ENCODE measurements around the gene GFOD2.

The GFOD2 gene

GRCh38 chr16:67668495-67669157 lies 50.5 kb downstream of the GFOD2 start:
- no peak for DNase-seq

GRCh38 chr16:67667817-67668494 lies 51.2 kb downstream of the GFOD2 start:
- peak; percentile 37 for DNase-seq

DNA sequence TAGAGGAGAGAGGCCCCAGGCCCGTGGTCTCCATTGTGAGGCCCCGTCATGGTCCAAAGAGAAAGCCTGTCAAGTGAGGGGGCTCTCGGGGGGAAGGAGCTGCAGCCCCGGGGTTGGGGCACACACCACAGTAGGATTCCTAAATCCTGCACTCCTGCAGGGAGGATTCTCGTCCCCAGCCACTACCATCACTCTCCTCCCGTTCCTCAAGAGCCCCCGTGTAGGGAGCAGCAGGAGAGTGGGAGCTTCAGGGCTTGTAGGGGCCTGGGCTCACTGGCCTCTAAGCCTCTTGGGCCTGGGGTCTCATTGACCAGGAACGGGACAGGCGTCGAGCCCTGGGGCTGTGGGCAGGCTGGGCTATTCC lies 51.7 kb downstream of the GFOD2 start:
- no peak for DNase-seq

- DNase-seq = no peak
Observed at GRCh38 chr16:67666559-67667452, 52.3 kb downstream of the GFOD2 start, which contains the start of the genes C16orf86 and ENKD1. Gene C16orf86, plus strand, starts transcription at chr16:67666814. Its CDS starts 157 bp downstream, at chr16:67666971. Gene ENKD1, minus strand, starts transcription at chr16:67666750. Its CDS starts 308 bp downstream, at chr16:67666442.

DNA sequence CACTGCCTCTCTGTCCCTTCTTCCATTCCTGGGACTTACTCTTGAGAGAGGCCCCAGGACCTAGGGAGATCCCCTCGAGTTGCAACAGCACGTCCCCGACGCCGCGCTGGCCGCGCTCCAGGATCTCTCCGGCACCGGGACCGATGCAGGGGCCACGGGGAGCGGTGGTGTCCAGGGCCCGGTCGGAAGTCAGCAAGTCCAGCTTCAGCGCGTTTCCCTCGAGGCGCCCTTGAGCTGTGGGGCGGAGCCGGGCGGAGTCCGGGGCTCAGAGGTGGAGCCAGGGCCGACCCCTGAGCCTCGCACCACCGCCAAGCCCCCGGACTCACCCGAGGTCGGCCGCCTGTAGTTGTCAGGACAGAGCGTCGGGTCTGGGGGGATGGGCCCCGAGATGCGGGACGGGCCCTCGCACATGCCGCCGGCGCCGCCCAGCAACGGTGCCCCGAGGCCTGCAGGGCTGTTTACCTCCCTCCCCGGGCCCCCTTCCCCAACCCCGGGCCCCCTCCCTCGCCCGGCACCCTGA lies 53.0 kb downstream of the GFOD2 start:
- DNase-seq = no peak

DNA sequence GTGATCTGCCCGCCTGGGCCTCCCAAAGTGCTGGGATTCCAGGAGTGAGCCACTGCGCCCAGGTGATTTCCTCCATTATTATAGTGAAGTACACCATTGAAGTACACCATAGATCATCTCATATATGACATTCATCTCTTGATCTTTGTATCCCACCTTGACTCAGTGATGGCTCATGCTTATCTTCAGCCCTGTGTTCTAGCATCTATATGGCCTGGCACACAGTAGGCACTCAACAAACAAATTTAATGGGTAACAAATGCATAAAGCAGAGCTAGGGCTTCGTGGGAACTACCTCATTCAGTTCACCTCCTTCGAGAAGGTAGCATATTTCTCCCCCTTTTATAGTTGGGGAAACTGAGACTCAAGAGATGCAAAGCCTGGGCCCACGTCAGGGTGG lies 53.5 kb downstream of the GFOD2 start:
- DNase-seq = no peak

DNA sequence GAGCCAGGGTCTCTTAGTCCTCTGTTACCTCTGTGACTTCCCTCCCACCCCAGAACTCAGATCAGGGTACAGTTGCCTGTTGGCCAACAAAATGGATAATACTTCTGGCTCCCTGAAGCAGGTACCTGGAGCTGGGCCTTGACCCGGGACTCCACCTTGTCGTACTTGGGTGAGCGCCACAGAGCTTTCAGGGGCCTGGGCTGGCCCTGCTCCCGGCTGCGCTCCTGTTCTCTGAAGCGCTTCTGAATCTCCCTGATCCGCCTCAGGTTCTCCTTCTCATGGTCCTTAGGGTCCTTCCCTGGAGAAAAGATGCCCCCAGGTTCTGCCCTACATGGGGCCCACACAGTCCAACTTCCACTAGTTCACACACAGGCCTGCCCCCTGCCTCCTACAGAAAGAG lies 54.2 kb downstream of the GFOD2 start:
- no peak for DNase-seq

DNA sequence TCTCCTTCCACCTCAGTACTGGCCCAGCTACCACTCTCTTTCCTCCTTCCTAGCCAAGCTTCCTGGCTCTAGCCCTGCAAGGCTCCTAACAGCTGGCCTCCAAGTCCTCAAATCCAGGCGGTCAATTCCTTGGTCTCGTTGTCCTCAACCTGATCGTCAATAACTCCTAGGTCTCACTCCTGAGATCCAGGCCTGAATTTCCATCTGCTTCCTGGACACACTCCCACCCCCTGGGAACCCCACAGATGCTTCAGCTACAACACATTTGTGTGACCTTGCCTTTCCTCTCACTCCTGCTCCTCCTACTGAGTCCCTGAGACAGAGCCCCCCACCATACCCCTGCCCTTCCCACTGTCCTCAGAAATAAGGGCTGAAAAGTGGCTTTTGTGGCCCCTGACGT lies 54.9 kb downstream of the GFOD2 start:
- no peak for DNase-seq

DNA sequence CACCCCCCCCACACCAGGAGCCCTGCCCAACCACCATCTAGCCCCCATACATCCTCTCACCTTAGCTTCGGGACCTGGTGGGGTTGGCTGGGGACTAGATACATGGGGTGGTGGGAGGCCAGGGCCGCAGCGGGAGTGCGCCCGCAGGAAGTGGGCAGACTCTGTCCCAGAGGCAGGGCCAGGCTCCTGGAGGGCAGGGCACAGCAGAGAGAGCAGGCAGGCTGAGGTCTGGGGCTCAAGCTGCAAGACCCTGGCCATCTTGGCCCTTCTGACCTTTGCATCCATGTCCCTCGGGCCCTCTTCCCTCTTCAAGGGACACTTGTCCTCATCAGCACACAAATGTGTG lies 55.3 kb downstream of the GFOD2 start:
- no peak for DNase-seq

- no peak for DNase-seq
Observed at GRCh38 chr16:67663151-67663876, 55.8 kb downstream of the GFOD2 start.

- DNase-seq = no peak
Observed at GRCh38 chr16:67662653-67663010, 56.5 kb downstream of the GFOD2 start.

DNA sequence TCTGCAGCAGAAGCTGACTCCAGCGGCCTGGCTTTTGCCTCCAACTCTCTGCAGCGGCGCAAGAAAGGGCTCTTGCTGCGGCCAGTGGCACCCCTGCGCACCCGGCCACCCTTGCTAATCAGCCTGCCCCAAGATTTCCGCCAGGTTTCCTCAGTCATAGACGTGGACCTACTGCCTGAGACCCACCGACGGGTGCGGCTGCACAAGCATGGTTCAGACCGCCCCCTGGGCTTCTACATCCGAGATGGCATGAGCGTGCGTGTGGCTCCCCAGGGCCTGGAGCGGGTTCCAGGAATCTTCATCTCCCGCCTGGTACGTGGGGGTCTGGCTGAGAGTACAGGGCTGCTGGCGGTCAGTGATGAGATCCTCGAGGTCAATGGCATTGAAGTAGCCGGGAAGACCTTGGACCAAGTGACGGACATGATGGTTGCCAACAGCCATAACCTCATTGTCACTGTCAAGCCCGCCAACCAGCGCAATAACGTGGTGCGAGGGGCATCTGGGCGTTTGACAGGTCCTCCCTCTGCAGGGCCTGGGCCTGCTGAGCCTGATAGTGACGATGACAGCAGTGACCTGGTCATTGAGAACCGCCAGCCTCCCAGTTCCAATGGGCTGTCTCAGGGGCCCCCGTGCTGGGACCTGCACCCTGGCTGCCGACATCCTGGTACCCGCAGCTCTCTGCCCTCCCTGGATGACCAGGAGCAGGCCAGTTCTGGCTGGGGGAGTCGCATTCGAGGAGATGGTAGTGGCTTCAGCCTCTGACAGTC lies 57.0 kb downstream of the GFOD2 start:
- no peak for DNase-seq

GRCh38 chr16:67661101-67661761 lies 57.9 kb downstream of the GFOD2 start:
- peak; percentile 17 for DNase-seq

GRCh38 chr16:67660564-67661028 lies 58.5 kb downstream of the GFOD2 start, which contains the start of gene PARD6A:
Gene PARD6A, plus strand, starts transcription at chr16:67660960. Its CDS starts 79 bp downstream, at chr16:67661039.
- DNase-seq = peak; percentile 98

DNA sequence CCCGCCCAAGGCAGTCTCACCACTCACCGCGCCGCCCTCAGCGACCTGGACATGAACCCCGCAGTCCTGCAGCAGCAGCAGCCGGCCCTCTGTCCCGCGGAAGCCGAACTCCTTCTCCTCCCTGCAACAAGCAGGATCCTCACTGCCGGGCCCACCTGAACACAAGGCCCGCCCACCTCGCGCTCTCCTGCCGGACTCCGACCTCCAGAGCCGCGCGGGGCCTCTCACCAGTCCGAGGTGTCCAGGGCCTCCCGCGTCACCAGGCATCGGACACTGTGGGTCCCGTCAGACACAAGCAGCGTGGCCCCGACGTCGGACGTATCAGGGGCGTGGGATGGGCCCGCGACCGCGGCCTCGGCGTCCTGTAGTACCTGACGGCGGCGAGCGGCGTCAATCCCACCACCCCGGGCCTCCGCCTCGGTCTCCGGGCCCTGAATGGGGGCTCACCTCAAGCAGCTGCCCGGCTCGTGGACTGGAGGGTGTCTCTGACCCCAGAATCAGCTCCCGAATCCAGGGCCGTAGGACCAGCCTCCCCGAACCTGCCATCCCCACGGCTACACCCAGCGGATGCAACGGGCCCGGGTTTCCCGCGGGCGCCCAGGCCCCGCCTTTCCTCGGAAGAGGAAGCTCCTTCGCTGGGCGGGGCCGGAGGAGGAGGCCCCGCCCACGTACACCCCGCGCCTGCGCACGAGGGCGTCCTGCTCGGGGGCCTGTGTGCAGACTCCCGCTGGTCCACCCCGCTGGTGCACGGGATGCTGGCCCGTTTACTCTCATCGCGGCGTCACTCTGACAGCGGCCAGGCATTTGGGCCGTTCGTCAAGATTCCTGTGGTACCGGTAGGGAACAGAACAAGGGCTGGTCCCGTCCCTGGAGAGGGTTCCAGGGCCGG lies 59.2 kb downstream of the GFOD2 start, which contains the start of gene ACD:
Gene ACD, minus strand, starts transcription at position 586 of the 889 bp plus-strand sequence. Its CDS starts 40 bp downstream, at position 546.
- peak; percentile 79 for DNase-seq

GRCh38 chr16:67658849-67659674 lies 60.1 kb downstream of the GFOD2 start:
- no peak for DNase-seq

DNA sequence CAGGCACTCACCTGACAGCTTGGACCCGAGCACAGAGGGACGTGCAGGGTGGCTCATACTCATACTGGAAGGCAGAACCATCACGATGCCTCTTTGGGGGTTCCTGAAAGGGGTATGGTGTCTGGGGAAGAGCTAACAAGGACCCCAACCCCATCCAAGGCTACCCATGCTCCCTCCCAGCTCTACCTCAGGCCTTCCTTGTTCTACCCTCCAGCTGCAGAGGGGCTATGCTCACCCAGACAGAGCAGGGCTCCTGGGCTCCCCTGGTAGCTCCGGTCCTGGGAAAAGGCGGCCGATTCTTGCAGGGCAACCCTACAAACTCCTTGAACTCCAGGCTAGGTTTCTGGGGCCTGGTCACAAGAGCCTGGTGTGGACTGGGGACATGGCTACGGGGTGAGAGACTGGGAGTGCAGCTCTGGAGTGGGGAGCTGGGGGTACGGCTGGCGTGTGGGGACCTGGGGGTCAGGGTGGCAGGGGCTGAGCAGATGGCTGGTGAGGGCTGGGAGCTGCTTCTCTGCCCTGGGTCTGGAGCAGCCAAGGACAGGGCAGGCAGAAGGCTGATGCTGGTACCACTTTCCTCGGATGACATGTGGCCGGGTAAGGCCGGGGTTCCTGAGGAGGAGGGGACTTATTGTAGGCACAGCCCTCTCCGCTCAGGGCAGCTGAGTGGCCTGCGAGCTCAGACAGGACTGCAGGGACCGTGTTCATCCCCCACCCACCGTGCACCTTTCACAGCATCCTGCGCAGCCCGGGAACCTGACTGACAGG lies 61.2 kb downstream of the GFOD2 start:
- DNase-seq = no peak

DNA sequence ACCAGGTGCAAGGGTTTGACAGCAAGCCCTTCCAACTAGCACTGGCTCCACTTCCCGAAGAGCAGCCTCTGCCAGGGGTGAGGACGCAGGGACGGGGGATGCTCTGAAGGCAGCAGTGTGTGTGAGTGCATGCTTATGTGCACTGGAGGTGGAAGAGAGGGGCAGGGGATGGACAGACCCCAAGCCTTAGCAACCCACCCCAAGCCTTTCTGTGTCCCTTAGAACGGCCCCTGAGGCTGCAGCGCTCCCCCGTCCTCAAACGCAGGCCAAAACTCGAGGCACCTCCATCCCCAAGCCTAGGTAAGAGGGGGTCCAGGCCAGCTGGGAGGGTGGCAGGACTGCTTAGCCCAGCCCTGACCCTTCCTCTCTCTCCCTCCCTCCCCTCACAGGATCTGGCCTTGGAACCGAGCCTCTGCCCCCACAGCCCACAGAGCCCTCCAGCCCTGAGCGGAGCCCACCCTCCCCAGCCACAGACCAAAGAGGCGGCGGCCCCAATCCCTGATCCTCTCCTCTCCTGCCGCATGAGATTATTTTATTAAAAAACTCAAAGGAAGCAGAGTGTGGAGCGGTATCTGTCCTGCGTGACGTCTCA lies 62.0 kb downstream of the GFOD2 start:
- no peak for DNase-seq

Measured in NCI-H226 (cell line).